ENCODE results near the gene CERS5. TPM values are rescaled to one million over a fixed set of nuclear protein-coding genes. Genes with fewer than 3 reads are reported as not detected.
"Not testable (repeated sequence)": the region's sequence is repeated elsewhere in the genome, so short reads cannot be mapped to it uniquely, and the experiment has no call there.

Gene CERS5
- polyA plus RNA-seq, 3 donors = 30.6 to 44.4 (median 38.7) TPM

GRCh38 chr12:50151047-50151687, 16.0 kb downstream of the CERS5 start:
- Mint-ChIP-seq H3K9me3 (peaks cover 0 to 2% (median 0%) of the 10 kb centered on the region in 7 donors), H3K27ac (peak overlapping the region in 1 of 7 donors; percentile 0), H3K27me3 (ENCODE audit: low read depth in 3 of 3) (no peaks in the 10 kb centered on the region), H3K4me3 (no peak overlapping the region), H3K36me3 (peaks cover 12 to 19% of the 10 kb centered on the region in 2 donors), H3K4me1 (peaks cover 1% of the 10 kb centered on the region)
- Histone ChIP-seq H3K4me1 (ENCODE audit: control insufficient read depth in 1 of 2, insufficient read depth in 2 of 2, low read length in 2 of 2) (no peaks in the 10 kb centered on the region), H3K4me3 (replicated peaks in 1 of 3; ENCODE audit: low read depth in 2 of 3, low read length in 3 of 3) (no peak overlapping the region), H4K20me1 (ENCODE audit: insufficient read depth, low read length) (peaks cover 20% of the 10 kb centered on the region), H3K36me3 (replicated peaks in 1 of 2; ENCODE audit: control insufficient read depth in 1 of 2, insufficient read depth in 2 of 2, low read length in 2 of 2) (peaks cover 0 to 3% of the 10 kb centered on the region in 2 donors), H3K27ac (ENCODE audit: low read depth in 1 of 2, low read length in 2 of 2) (no peak overlapping the region), H3K4me2 (replicated peaks; ENCODE audit: extremely low read depth, low read length, poor library complexity, severe bottlenecking) (no peak overlapping the region), H3K79me2 (ENCODE audit: insufficient read depth, low read length) (peaks cover 44% of the 10 kb centered on the region), H3K27me3 (ENCODE audit: control insufficient read depth in 2 of 2, insufficient read depth in 2 of 2, low read length in 2 of 2) (no peaks in the 10 kb centered on the region), H3K9me3 (replicated peaks in 1 of 2; ENCODE audit: control insufficient read depth in 1 of 2, insufficient read depth in 1 of 2, low read length in 2 of 2) (no peaks in the 10 kb centered on the region), H3K9ac (ENCODE audit: insufficient read depth, low read length, poor library complexity, severe bottlenecking) (no peak overlapping the region), H2AFZ (ENCODE audit: insufficient read depth, low read depth, low read length, poor library complexity, severe bottlenecking) (no peak overlapping the region)
- intact Hi-C loops (cut with micrococcal nuclease) = no loop called here
- DNase-seq = no peak
- TF ChIP-seq CTCF (IDR thresholded peaks at IDR 0.05) = no peak
- WGBS (ENCODE audit: insufficient coverage) = 100% methylated on average over 1 of the region's 1 CpG

GRCh38 chr12:50149311-50149710, 17.9 kb downstream of the CERS5 start:
- Histone ChIP-seq H3K36me3 (replicated peaks in 1 of 2; ENCODE audit: control insufficient read depth in 1 of 2, insufficient read depth in 2 of 2, low read length in 2 of 2) (peaks cover 2 to 3% of the 10 kb centered on the region in 2 donors), H3K27me3 (ENCODE audit: control insufficient read depth in 2 of 2, insufficient read depth in 2 of 2, low read length in 2 of 2) (no peaks in the 10 kb centered on the region), H3K4me1 (ENCODE audit: control insufficient read depth in 1 of 2, insufficient read depth in 2 of 2, low read length in 2 of 2) (no peaks in the 10 kb centered on the region), H4K20me1 (ENCODE audit: insufficient read depth, low read length) (peaks cover 26% of the 10 kb centered on the region), H2AFZ (ENCODE audit: insufficient read depth, low read depth, low read length, poor library complexity, severe bottlenecking) (no peak overlapping the region), H3K9ac (ENCODE audit: insufficient read depth, low read length, poor library complexity, severe bottlenecking) (no peak overlapping the region), H3K9me3 (replicated peaks in 1 of 2; ENCODE audit: control insufficient read depth in 1 of 2, insufficient read depth in 1 of 2, low read length in 2 of 2) (no peaks in the 10 kb centered on the region), H3K4me3 (replicated peaks in 1 of 3; ENCODE audit: low read depth in 2 of 3, low read length in 3 of 3) (no peak overlapping the region), H3K4me2 (replicated peaks; ENCODE audit: extremely low read depth, low read length, poor library complexity, severe bottlenecking) (no peak overlapping the region), H3K27ac (ENCODE audit: low read depth in 1 of 2, low read length in 2 of 2) (no peak overlapping the region), H3K79me2 (ENCODE audit: insufficient read depth, low read length) (peaks cover 35% of the 10 kb centered on the region)
- intact Hi-C loops (cut with micrococcal nuclease) = no loop called here
- Mint-ChIP-seq H3K9me3 (peaks cover 0 to 2% (median 0%) of the 10 kb centered on the region in 7 donors), H3K27ac (no peak overlapping the region), H3K4me3 (no peak overlapping the region), H3K4me1 (peaks cover 1% of the 10 kb centered on the region), H3K36me3 (peaks cover 13 to 25% of the 10 kb centered on the region in 2 donors), H3K27me3 (ENCODE audit: low read depth in 3 of 3) (no peaks in the 10 kb centered on the region)
- DNase-seq = no peak
- no CpG with 5 or more reads among the region's 3 CpGs for WGBS (ENCODE audit: insufficient coverage)
- TF ChIP-seq CTCF (IDR thresholded peaks at IDR 0.05) = no peak

DNA sequence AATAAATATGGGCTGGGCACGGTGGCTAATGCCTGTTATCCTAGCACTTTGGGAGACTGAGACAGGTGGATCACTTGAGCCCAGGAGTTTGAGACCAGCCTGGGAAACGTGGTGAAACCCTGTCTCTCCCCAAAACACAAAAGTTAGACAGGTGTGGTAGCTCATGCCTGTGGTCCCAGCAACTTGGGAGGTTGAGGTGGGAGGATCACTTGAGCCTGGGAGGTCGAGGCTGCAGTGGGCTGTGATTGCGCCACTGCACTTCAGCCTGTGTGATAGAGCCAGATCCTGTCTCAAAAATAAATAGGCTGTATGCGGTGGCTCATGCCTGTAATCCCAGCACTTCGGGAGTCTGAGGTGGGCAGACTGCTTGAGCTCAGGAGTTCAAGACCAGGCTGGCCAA, 19.2 kb downstream of the CERS5 start:
- H3K9me3 ChIP-seq (replicated peaks in 1 of 2; ENCODE audit: control insufficient read depth in 1 of 2, insufficient read depth in 1 of 2, low read length in 2 of 2); H3K27me3 ChIP-seq (ENCODE audit: control insufficient read depth in 2 of 2, insufficient read depth in 2 of 2, low read length in 2 of 2); H3K4me3 Mint-ChIP-seq; H3K9me3 Mint-ChIP-seq; H3K27me3 Mint-ChIP-seq (ENCODE audit: low read depth in 3 of 3); H2AFZ ChIP-seq (ENCODE audit: insufficient read depth, low read depth, low read length, poor library complexity, severe bottlenecking); DNase-seq; H3K4me2 ChIP-seq (replicated peaks; ENCODE audit: extremely low read depth, low read length, poor library complexity, severe bottlenecking); H3K27ac Mint-ChIP-seq; H3K27ac ChIP-seq (ENCODE audit: low read depth in 1 of 2, low read length in 2 of 2); H3K4me1 ChIP-seq (ENCODE audit: control insufficient read depth in 1 of 2, insufficient read depth in 2 of 2, low read length in 2 of 2); H3K4me1 Mint-ChIP-seq; intact Hi-C loops (cut with micrococcal nuclease); H3K9ac ChIP-seq (ENCODE audit: insufficient read depth, low read length, poor library complexity, severe bottlenecking); H3K4me3 ChIP-seq (replicated peaks in 1 of 3; ENCODE audit: low read depth in 2 of 3, low read length in 3 of 3): not testable (repeated sequence)
- peaks cover 11 to 26% of the 10 kb centered on the region in 2 donors for H3K36me3 Mint-ChIP-seq
- peaks cover 29% of the 10 kb centered on the region for H4K20me1 ChIP-seq (ENCODE audit: insufficient read depth, low read length)
- peaks cover 28% of the 10 kb centered on the region for H3K79me2 ChIP-seq (ENCODE audit: insufficient read depth, low read length)
- peaks cover 7 to 15% of the 10 kb centered on the region in 2 donors for H3K36me3 ChIP-seq (replicated peaks in 1 of 2; ENCODE audit: control insufficient read depth in 1 of 2, insufficient read depth in 2 of 2, low read length in 2 of 2)
- WGBS (ENCODE audit: insufficient coverage) = 88% methylated on average over 4 of the region's 6 CpGs
